Retina (tissue), 1 donor: ENCODE results near the gene SLC22A23.

Experiments
- DNase-seq: peaks from one replicate; pipeline ENCODE4 v3.0.0-alpha.2; 2016

Gene SLC22A23

GRCh38 chr6:3421791-3422434 is 34.9 kb downstream of the SLC22A23 start:
- peak; percentile 44 for DNase-seq

- no peak for DNase-seq
These were observed 35.7 kb downstream of the SLC22A23 start for GRCh38 chr6:3421143-3421542.

- no peak for DNase-seq
These were observed 37.1 kb downstream of the SLC22A23 start for GRCh38 chr6:3419624-3420272.

DNA sequence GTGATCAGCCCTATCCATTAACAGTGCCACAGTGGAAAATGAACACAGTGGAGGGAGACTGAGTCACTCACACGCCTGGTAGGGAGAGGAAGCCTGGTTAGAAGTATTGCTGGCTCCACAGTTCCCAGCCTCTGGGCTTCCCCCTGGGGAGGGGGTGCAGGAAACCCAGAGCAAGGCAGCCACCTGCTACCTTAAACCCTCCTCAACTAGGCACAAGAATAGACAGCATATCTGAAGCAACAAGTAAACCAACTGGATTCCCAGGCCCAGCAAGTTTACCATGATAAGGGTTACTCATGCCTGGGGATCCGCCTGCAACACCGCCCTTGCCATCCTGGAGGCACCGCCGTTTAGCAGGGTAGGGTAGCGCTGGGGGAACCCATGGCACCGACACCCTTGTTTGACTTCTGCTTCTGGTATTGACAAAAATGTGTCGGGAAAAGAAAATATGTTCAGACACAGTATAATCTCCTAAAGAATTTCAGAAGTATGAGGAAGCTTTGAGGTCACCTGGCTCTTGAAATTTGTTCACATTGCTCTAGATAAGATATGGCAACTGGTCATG is 38.3 kb downstream of the SLC22A23 start:
- DNase-seq: no peak

DNA sequence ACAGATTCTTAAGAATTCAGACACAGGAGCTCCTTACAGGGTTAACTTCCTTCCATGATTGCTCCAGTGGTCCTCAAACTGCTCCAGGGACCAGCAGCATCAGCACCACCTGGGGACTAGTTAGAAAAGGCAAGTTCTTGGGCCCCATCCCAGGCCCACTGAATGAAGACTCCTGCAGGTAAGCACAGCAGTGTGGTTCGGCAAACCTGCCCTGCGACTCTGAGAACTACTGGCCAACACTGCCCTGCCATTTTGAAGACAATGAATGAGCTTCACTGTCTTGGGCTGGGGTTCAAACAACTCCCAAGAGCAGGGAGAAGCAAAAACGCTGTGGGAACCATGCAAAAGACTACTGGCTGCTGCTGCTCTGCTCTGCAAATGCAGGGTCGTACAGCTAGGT is 39.4 kb downstream of the SLC22A23 start:
- no peak for DNase-seq

DNA sequence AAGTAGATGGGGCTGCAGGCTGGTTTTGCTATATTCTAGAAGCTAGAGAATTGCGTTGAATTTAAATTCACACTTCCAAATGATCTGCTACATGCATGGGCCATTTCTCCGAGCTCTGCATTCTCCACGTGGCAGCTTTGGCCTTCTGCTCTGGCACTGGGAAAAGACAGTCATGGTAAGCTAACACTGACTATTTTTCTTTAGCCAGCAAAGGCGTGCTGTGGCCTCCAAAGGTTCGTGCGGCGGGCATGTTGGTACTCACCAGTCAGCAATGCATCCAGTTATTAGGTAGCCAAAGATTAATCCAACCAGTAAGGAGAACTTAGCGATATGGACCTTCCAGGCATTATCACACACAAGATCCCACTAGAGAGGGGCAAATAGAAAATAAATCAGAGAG is 41.4 kb downstream of the SLC22A23 start:
- no peak for DNase-seq

DNA sequence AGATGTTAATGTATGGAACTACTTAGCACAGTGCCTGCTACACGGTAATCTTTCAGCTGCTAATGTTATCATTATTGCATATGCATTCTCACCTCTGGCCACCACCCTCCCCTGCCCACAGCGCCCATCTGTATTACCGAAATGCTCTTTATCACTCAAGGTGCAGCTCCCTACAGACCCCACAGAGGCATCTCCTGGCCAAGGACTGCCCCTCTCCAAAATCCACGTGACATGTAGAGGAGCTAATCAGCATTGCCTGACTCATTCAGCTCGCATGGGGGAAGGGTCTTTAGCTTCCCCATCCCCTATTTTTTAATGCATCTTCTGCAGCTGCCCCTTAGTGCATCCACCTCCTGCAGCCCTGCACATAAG is 41.8 kb downstream of the SLC22A23 start:
- DNase-seq: no peak

- no peak for DNase-seq
These were observed 42.3 kb downstream of the SLC22A23 start for GRCh38 chr6:3414327-3415081.

DNA sequence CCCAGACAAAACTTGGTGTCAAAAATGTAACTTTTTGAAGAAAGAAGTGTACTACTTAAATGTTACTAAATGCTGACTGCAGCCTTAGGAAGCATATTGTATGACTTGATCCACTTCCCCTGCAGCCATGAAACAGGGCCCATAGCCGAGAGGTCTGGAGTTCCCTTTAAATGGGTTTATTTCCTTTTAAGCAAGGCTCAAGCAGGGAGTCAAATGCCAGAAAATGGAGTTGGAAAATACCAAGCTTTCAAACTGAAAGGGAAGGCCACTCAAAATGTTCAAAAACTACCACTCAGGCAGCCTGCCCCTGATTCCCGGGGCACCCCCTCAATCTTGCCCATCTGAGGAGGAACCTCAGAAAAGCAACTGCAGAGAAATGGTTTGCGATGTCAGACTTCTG is 43.3 kb downstream of the SLC22A23 start:
- no peak for DNase-seq

DNA sequence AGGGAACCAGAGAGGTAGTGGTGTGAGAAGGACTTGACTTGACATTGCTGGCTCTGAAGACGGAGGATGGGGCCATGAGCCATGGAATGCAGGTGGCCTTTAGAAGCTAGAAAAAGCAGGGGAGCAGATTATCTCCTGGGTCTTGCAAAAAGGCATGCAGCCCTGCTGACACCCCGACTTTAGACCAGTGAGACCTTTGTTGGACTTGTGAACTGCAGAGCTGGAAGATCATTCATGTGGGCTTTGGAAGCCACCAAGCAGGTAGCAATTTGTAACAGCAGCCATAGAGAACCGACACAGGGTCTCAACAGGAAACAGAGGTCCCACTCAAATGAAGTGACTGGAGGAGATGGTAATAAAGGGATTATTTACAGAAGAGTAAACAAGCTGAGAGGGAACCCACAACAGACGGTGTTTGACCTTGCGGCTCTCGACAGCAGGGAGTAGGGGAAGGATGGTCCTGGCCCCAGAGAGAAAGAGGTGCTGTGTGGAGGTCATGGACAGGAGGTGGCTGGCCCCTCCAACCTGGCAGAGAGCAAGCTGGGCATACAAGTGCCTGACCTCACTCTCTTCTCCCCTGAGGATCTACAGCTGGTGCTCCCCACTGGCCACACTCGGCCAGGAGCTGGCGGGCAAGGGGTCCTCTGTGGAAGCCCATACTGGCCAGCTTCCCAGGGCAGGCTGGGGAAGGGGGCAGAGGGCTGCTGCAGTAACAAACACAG is 43.9 kb downstream of the SLC22A23 start:
- DNase-seq: no peak

- DNase-seq: no peak
These were observed 44.7 kb downstream of the SLC22A23 start for GRCh38 chr6:3411967-3412778.

- peak; percentile 76 for DNase-seq
These were observed 46.2 kb downstream of the SLC22A23 start for GRCh38 chr6:3410385-3411360.

- no peak for DNase-seq
These were observed 47.0 kb downstream of the SLC22A23 start for GRCh38 chr6:3409699-3410384.

DNA sequence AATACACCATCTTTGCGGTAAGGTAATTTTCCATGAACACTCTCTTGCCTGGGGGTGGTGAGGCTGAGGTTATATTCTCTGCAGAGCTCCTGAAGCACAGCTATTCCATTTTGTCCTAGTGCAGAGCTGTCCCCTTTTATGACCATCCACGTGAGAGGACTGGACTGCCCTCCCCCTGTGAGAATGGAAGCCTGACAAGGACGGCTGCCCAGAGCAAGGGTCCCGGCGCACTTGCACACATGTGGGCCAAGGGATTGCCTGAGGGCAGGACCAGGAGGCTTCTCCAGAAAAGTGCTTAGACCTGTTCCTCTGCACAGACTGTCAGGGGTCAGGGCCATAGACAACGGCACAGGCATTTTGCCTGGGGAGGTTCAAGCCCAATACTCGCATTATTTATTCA is 48.2 kb downstream of the SLC22A23 start:
- no peak for DNase-seq

GRCh38 chr6:3407840-3408239 is 49.0 kb downstream of the SLC22A23 start:
- no peak for DNase-seq

DNA sequence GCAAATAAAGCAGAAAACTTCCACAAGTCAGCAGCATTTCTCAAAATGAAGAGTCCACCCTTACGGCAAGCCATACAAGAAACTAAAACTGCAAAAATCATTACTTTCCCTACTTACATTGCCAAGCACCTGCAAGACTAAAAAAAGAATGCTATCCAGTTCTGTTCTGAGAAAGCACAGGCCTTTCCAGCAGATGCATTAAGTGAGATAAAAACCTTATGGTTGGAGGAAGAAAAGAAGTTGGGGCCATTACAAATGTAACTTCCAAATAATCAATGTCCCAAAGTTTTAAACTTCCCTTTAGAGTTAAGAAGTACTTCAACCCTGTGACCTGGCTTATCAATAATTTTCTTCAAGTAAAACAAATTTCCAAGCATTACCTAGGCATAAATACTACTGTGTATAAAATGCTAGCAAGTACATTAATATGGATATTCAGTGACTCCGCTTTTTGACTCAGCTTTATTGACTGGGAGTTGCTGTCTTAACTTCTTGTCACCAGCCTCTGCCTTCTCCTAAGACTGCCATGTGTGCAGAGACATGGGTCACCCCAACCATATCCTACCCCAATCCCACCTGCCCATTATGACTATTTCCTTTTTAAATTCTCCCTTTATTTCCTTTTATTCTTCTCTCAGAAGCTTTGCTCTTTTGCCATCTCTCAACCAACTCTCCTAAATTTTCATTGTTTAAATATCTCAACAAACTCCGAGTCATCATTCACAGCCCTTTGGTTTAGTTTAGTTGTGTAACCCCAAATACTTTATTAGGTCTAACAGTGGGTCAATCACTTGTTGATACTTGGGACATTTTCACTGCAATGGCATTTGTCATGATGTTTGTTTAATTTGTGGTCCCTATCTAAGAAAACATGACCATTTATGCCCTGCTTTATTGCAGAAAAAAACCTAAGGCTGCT is 49.7 kb downstream of the SLC22A23 start:
- DNase-seq: no peak

DNA sequence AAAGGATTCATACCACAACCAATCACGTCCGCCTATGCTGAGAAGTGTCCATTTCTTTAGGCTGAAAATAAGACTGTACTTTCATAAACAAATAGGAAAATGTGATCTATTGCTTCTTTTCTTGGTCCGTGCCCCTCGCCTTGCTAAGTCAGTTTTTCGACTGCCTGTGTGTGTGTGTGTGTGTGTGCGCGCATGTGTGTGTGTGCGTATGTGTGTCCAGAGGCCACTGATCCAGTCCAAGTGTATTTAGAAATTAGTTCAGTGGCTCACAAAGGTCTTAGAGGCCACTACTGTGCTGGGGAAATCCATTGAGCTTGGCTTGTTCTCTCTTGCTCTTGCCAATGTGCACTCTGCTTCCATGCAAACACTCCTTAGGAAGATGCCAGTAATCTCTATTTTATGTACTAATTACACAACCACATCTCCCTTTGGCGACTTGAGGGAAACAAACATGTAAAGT is 50.5 kb downstream of the SLC22A23 start:
- no peak for DNase-seq

DNA sequence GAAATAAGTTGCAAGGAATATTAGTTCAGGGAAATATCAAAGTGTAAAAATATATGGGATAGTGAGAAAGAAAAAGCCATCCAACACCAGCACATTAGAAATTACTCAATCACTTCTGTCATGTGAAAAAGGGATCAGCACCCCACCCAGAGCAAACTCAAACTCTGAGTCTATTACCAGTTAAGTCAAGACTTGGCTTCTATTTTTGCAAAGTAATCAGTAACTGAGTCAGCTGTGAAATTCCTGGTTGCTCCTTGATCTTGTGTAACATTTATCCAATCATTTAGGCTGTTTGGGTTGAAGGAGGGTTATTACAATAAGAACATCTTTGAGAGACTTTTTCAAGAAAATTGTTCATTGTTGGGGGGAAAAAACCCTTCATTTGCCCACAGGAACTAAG is 51.2 kb downstream of the SLC22A23 start:
- DNase-seq: no peak

GRCh38 chr6:3405182-3405518 is 51.7 kb downstream of the SLC22A23 start:
- DNase-seq: no peak
